T-helper 1 cell treated with Interleukin-12 subunit alpha and Interleukin-12 subunit beta and Interleukin-4 antibody, amounts not matched to agents 30 ng/mL and 1 ng/mL, for 36 hours (primary cell): ENCODE results near the gene CEP72. TPM values are rescaled to one million over a fixed set of nuclear protein-coding genes. Genes with fewer than 3 reads are reported as not detected.

Experiments used
- intact Hi-C: fragments of 100-400 bp; cut with micrococcal nuclease; formaldehyde crosslinking; loops from one replicate; pipeline ENCODE4 v1.15.1; 2024
- total RNA-seq: library from RNA; stranded (reverse); gene quantifications from 2 replicates; pipeline ENCODE4 v1.2.3, GENCODE V29; 2022

CEP72 gene
- total RNA-seq, 1 donor from 2014 or later = 28.4 TPM

GRCh38 chr5:635306-636055 is 23.3 kb downstream of the CEP72 start:
- intact Hi-C loops = no loop called here

- intact Hi-C loops = no loop called here
These were observed 24.8 kb downstream of the CEP72 start for GRCh38 chr5:636951-637350.

- intact Hi-C loops = no loop called here
These were observed 25.7 kb downstream of the CEP72 start for GRCh38 chr5:637581-638450.

- intact Hi-C loops = no loop called here
These were observed 26.5 kb downstream of the CEP72 start for GRCh38 chr5:638501-639252.

GRCh38 chr5:639253-639530 is 27.1 kb downstream of the CEP72 start:
- intact Hi-C loops = no loop called here

- intact Hi-C loops = no loop called here
These were observed 27.6 kb downstream of the CEP72 start for GRCh38 chr5:639584-640213.

GRCh38 chr5:640461-641330 is 28.6 kb downstream of the CEP72 start:
- intact Hi-C loops = no loop called here

GRCh38 chr5:641331-641765 is 29.2 kb downstream of the CEP72 start:
- intact Hi-C loops = no loop called here

- intact Hi-C loops = no loop called here
These were observed 30.3 kb downstream of the CEP72 start for GRCh38 chr5:642481-642880.

- intact Hi-C loops = no loop called here
These were observed 31.2 kb downstream of the CEP72 start for GRCh38 chr5:643351-643801.

GRCh38 chr5:643811-644271 is 31.7 kb downstream of the CEP72 start:
- intact Hi-C loops = no loop called here

- intact Hi-C loops = no loop called here
These were observed 32.4 kb downstream of the CEP72 start for GRCh38 chr5:644509-644908.

- intact Hi-C loops = no loop called here
These were observed 32.8 kb downstream of the CEP72 start for GRCh38 chr5:644971-645370.

- intact Hi-C loops = no loop called here
These were observed 33.3 kb downstream of the CEP72 start for GRCh38 chr5:645421-645820.

GRCh38 chr5:646396-647201 is 34.5 kb downstream of the CEP72 start:
- intact Hi-C loops = no loop called here

- intact Hi-C loops = no loop called here
These were observed 35.2 kb downstream of the CEP72 start for GRCh38 chr5:647311-647710.

- intact Hi-C loops = no loop called here
These were observed 35.6 kb downstream of the CEP72 start for GRCh38 chr5:647727-648126.

- intact Hi-C loops = no loop called here
These were observed 39.3 kb downstream of the CEP72 start for GRCh38 chr5:651296-652022.

GRCh38 chr5:652023-652515 is 39.9 kb downstream of the CEP72 start:
- intact Hi-C loops = no loop called here
